GM18517 (cell line): ENCODE data around the gene PRR30.
"Not testable (repeated sequence)": the region's sequence is repeated elsewhere in the genome, so short reads cannot be mapped to it uniquely, and the experiment has no call there.

Experiments used
- ATAC-seq: cut with Tn5 transposase; IDR thresholded peaks from one replicate; pipeline ENCODE4 v1.9.1; 2021; ENCODE audit warnings: mild to moderate bottlenecking, moderate library complexity; ENCODE audit not compliant: unreplicated experiment

The PRR30 gene

DNA sequence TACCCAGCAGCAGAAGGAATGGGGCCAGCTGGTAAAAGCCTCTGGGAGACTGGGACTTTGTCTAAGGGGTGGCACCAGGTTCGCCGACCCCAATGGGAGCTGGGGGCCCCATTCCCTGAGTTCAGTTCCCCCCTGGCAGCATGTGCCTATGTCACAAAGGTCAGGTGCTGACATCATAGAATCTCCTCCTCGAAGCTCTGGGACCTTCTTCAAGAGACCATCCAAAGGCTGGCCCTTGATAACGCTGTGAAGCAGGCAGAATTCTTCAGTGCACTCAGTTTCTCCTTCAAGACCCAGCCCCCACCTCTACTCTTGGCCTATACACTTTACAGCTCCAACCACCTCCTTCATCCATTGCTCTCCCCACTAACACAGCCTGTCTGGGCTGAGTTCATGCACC, at the start of gene PRR30:
TSS of gene PRR30 (minus strand) at position 101 of the 400 bp plus-strand sequence. CDS start 1,081 bp downstream, outside the sequence.
- no peak for ATAC-seq

DNA sequence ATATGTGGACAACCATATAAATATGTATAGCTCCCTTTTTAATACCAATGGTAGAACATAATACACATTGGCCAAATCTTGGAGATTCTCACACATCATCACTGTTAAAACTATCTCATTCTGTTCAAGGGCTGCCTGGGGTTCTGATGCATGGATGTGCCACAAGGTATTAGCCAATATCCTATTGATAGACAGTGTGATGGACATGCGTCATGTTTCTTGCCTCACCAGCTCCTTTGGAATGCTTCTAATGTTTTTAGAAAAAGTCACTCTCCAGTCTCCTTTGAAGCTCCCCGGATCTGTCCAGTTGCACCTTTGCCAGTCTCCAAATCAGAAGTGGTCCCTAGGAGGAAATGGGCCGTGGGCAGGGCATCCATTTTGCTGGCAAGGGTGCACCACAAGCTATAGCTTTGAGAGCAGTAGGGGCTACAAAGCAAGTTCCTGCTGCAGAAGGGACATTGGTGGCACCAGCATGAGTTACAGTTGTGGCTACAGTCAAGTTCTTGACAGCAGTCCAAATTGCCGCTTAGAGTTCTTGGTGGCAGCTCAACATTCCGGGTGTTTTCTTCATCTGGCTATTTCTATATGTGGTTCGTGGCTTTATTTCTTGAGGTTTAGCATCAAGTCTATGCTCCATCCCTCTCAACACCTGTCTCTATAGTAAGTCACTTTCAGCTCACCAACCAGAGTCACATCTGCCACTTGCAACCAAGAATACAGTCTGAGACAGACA, 47.6 kb upstream of the PRR30 start:
- no peak for ATAC-seq

DNA sequence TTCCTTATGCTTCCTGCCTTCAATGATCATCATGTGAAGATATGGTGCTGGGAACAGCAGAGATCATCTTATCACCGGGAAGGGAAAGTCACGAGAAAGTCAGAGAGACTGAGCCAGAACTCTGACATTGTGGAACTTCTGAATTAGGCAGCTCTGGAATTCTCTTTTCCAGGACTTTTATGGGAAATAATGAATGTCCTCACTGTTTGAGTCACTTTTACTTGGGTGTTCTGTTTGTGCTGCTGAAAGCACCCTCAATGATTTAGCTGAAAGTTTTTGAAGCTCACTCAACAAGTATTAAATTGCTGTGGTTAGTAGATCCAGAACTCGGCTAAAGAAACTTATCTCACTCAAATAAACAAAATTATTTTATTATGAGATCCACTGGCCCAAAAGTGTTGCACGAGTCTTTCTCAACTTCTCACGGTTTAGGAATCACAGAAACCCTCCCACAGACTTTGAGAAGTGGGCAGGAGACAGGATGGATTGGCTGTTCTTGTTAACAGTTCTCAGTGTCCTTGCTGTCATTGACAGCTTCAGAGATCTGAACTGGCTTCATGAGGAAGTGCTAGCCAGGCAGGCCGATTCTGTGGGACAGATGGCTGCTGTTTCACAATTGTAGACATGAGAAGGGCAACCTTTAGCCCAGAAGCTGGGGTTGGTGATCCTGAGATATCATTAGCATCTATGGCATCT, 46.3 kb upstream of the PRR30 start:
- ATAC-seq: no peak

- no peak for ATAC-seq
Observed at GRCh38 chr2:27184115-27184514, 44.9 kb upstream of the PRR30 start.

DNA sequence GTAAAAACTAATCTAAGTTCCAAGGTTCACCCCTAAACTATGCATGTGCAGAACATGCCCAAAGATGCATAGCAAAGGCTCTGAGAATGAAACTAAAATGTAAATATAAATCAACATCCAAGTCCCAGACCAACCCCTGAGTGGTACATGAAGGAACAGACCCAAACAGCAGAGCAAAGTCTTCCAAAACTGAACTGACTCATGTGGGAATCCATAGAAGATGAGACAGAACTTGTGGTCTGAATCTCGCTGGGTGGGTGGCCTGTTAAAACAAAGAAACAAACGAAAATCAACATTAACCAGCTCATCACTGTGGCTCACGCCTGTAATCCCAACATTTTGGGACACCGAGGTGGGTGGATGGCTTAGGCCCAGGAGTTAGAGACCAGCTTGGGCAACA, 43.1 kb upstream of the PRR30 start:
- ATAC-seq: no peak

- ATAC-seq: no peak
Observed at GRCh38 chr2:27179344-27180000, 40.3 kb upstream of the PRR30 start.

DNA sequence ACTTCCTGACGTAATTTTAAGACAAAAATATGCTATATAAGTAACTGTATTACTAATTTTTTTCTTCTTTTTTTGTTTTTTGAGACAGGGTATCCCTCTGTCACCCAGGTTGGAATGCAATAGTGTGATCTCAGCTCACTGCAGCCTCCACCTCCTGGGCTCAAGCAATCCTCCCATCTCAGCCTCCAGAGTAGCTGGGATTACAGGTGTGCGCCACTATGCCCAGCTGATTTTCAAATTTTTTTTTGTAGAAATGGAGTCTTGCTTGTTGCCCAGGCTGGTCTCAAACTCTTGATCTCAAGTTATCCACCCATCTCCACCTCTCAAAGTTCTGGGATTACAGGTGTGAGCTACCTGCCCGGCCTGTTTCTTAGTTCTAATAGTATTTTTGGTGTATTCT, 39.3 kb upstream of the PRR30 start:
- no peak for ATAC-seq

GRCh38 chr2:27177441-27178351, 38.5 kb upstream of the PRR30 start:
- no peak for ATAC-seq

DNA sequence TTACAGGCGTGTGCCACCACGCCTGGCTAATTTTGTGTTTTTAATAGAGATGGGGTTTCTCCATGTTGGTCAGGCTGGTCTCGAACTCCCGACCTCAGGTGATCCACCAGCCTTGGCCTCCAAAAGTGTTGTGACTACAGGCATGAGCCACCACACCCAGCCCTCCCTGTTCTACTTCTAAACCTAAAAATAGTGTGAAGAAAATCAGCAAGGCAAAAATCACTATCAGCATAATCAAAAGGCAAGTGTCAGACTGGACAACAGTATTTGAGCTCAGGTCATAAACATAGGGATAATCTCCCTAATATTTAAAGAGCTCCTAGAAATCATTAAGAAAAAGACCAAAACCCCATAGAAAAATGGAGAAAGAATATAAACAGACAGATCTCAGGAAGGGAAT, 36.6 kb upstream of the PRR30 start:
- not testable (repeated sequence) for ATAC-seq

- no peak for ATAC-seq
Observed at GRCh38 chr2:27175330-27175729, 36.1 kb upstream of the PRR30 start.

GRCh38 chr2:27174638-27175037, 35.4 kb upstream of the PRR30 start:
- ATAC-seq: no peak

DNA sequence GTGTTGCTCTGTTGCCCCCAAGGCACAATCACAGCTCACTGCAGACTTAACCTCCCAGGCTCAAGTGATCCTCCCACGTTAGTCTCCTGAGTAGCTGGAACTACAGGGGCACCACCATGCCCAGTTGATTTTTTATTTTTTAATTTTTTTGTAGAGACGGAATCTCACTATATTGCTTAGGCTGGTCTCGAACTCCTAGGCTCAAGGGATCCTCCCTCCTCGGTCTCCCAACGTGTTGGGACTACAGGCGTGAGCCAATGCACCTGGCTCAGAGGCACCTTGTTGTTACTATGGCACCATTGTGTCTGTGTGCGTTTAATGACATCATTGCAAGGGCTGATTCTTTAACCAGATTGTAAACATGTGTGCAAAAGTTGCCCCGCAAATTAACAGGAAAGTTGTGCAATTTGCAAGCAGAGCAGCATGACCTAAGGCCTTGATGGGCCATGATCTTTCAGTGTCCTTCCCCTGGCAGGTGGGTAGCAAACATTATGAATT, 32.2 kb upstream of the PRR30 start:
- ATAC-seq: no peak

DNA sequence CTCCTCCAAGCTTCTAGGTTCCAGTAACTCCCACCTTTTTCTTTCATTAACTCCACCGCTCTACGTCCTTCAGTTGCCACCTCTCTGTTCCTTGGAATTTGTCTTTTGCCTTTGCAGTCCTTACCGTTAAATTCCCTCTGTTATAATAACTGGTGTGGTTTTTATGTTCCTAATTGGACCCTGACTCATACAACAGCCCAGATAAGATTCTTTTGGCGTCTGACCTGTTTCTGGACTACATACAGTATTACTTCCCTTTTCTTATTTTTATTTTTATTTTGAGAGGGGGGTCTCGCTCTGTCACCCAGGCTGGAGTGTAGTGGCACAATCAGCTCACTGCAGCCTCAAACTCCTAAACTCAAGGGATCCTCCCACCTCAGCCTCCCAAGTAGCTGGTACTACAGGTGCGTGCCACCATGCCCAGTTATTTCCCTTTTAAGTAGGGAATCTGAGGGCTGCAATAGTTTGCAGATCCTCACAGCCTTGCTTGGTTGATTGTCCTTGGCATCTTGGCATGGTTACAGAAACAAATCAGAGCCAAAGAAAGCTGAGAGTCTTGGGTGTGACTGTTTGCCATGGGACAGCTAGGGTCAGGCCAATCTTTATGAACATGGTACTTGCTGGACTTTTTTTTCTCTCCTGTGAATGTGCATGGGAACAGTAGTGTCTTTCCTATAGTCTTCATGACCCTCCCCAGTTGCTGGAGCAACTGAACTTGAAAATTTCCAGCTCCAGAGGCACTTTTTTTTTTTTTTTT, 31.5 kb upstream of the PRR30 start:
- ATAC-seq: no peak

- no peak for ATAC-seq
Observed at GRCh38 chr2:27164960-27165763, 26.0 kb upstream of the PRR30 start.

DNA sequence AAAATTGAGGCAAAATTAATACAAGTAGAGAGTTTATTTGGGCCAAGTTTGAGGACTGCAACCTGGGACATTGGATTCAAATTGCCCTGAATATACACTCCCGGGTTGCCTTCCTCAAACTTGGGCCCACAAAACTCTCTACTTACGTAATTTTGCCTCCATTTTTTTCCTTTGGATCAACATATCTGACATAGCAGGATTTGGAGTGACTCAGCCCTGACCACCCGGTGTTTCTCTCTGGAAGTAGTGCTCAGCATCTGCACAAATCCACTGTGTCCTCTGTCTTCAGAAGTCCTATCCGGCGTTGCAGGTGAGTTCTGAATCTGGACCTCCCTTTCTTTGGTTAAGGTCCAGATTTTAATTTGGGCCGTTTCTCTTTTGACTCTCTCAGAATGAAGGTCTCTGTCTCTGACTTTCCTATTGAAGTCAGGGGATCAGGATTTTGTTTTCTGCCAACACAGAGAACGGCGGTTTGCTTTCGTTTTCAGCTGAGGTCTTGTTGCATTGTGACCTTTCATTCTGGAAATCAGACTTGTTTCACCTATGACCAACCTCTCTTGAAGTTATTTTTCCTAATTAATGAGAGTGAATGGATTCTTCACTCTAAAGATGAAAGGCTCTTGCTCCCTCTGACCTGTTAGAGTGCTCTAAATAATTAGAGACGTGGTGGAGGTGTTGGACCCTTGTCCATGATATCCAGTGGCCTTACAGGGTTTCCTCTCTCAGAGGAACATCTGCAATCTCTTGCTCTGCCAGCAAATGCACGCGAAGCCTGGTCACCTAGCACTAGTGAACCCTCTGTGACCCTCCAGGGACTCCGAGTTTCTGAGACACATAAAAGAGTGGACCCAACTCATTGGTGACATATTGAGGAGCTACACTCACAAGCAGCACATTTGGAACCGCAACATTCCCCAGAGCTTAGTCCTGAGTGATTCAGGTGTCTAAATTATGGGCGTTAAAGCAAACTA, 23.2 kb upstream of the PRR30 start:
- ATAC-seq: no peak

DNA sequence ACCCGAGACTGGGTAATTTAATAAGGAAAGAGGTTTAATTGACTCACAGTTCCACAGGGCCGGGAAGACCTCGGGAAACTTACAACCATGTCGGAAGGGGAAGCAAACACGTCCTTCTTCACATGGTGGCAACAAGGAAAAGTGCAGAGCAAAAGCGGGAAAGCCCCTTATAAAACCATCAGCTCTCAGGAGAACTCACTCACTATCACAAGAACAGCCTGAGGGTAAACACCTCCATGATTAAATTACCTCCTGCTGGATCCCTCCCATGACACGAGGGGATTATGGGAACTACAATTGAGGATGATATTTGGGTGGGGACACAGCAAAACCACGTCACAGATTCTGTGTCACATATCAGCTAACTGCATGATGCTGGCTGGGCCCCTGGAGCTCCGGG, 21.0 kb upstream of the PRR30 start:
- ATAC-seq: no peak

- ATAC-seq: no peak
Observed at GRCh38 chr2:27159271-27159670, 20.1 kb upstream of the PRR30 start.

GRCh38 chr2:27158468-27158867, 19.3 kb upstream of the PRR30 start:
- no peak for ATAC-seq
